Activated T-cell treated with anti-CD3 and anti-CD28 coated beads for 1 hour (primary cell): Measurements from ENCODE around the gene PTPRD.

Experiments
- DNase-seq: peaks from one replicate; pipeline ENCODE4 v3.0.0-alpha.2; 2020; ENCODE audit warnings: low read depth

PTPRD gene

DNA sequence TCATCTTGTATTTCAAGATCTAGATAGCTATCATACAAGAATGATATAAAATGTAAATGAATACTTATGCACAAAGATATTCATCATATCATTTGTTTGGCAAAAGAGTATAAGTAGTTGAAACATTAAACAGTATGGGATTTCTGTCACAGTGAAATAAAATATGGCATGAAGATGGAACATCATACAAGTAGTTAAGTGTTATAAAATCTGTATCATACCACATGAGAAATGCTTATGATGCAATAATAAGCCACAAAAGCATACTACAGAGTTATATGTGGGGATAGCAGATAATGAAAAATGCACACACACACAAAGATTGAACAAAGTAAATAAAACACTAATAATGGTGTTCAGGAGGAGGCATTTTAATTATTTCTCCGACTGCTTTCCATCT is 1975.2 kb downstream of the PTPRD start:
- no peak for DNase-seq

- DNase-seq, result no peak
Observed at GRCh38 chr9:8633784-8634183, 1979.0 kb downstream of the PTPRD start.

DNA sequence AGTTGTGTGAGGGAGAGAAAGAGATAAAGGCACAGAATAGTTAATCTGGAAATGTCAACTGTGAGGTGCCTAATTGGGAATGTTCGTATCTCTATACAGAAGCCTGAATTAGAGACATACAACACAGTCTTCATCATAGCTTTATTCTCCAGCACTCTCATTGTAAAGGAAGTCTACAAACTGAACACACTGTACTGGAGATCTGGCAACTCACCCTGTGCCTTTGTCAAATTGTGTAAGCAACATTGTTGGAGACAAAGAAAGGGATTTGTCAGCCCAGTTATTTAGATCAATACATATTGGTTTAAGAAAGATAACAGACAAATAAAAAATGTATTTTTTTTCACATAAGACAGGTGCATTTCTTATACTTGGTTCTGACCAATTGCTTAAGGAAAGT is 1980.3 kb downstream of the PTPRD start:
- no peak for DNase-seq

DNA sequence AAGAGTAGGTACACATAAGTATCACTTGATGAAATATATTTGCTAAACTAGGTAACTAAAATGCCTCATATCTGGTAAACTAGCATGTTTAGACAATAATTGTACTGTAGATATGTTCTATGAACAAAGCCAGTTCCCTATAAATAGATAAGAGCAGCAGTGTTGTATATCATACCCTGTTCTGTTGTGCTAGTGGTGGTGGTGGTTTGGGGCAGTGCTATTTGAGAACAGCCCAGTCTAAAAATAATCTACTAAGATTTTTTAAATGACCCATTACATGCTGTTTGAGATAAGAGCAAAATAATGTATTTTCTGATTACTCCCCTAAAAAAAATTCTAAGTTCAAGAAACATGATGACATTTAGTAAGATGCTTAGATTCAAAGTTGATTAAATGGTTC is 1984.0 kb downstream of the PTPRD start:
- DNase-seq, result no peak

DNA sequence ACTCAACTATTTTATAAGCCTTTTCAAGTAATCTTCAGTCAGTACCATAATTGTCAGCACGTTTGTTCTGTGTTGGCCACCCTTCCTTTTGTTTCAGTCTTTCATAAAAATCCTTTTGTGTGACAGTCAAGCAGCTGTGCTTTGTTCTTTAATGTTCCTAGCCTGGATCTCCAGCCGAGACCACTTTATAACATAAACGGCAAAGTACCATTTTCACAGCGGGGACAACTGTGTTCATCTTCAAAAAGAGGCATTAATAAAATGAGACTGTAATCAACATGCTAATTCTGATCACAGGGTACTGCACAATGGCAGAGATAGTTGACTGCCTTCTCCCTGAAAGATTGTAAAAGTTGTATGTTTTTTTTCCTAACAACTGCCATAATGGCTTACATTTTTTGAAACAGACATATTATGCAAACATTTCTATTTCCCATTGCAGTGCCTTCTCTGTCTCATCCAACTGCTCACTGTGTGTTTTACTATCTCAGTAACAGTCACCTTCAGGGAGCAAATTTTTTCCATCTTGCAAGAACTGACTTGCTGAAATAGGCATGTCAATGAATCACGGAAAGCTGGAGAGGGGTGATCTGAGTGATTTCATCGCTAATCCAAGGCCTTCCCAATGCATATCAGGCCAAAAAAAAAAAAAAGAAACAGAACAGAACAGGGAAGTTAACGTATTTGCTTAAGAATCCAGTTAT is 1984.7 kb downstream of the PTPRD start:
- no peak for DNase-seq

- no peak for DNase-seq
Observed at GRCh38 chr9:8622871-8623270, 1989.9 kb downstream of the PTPRD start.

- DNase-seq, result no peak
Observed at GRCh38 chr9:8622222-8622802, 1990.5 kb downstream of the PTPRD start.

DNA sequence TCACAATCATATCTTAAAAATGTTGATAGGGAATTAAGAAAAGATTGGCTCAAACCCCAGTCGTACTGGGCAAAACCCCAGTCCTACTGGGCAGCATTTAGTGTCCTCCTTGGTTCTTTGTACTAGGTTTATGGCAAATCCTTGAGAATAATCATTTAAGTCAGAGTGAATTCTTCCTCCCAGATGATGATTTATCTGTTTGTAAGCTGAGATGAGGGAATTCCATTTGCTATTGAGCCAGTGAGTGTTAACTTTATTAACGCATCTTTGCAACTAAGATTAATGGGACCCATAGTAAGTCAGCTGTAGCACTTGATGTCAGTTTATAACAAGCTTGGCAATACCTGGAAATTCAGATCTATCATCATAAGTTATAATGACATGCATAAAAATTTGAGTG is 1991.4 kb downstream of the PTPRD start:
- DNase-seq, result no peak

DNA sequence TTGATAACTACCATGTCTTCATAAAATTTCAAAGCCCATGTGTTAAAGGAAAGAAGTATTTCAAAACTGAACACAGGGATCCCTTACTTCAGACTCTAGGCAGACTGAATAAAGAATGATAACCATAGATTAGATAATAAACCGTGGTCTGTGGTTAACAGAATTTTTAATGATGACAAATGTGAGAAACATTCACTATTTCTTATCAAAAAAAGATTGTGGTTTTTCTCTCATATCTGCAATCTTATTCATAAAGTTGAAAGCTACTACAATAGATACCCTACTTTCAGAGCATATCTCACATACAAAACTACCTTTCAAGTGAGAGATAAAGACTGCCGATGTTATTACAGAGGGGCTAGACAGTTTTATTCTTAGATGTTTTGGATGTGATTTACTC is 1996.4 kb downstream of the PTPRD start:
- no peak for DNase-seq

DNA sequence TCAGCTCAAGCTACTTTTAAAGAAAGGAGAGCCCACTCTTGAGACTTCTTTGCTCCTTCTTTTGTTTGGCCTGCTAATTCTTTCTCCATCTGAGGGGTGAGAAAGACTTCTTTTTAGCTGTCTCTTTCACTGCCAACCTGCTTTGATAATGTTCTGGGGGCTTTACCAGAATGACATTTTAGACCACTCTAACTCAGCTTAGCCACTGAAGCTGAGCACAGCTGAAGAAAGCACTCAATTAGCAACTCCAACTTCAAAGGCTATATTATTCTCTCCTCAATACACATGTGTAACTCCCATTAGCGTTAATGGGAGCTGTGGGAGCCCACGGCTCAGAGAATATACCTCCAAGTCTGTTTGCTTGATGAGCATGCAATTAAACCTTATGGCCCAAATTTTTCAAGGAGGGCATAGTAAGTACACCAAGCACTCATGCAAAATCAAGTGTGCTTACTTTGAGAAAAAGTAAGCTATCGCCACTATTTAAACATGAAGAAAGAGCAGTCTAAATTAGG is 1997.8 kb downstream of the PTPRD start:
- DNase-seq, result no peak

- no peak for DNase-seq
Observed at GRCh38 chr9:8613346-8613825, 1999.4 kb downstream of the PTPRD start.

DNA sequence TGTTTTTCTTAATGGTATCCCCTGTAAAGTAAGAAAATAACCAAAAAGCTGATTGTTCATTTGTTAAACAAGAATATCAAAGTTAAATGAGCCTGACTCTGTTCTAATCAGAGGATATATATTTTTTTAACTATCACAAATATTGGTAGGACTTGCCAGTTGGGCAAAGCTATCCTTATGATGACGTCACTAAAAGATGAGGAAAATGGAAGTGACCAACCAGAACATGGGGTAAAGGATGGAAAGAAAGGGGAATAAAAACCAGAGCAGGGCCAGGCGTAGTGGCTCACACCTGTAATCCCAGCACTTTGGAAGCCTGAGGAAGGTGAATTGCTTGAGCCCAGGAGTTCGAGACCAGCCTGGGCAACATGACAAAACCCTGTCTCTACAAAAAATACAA is 2001.6 kb downstream of the PTPRD start:
- no peak for DNase-seq

- DNase-seq, result no peak
Observed at GRCh38 chr9:8610256-8610655, 2002.5 kb downstream of the PTPRD start.

GRCh38 chr9:8605096-8605495 is 2007.7 kb downstream of the PTPRD start:
- no peak for DNase-seq

GRCh38 chr9:8604201-8604600 is 2008.6 kb downstream of the PTPRD start:
- no peak for DNase-seq

DNA sequence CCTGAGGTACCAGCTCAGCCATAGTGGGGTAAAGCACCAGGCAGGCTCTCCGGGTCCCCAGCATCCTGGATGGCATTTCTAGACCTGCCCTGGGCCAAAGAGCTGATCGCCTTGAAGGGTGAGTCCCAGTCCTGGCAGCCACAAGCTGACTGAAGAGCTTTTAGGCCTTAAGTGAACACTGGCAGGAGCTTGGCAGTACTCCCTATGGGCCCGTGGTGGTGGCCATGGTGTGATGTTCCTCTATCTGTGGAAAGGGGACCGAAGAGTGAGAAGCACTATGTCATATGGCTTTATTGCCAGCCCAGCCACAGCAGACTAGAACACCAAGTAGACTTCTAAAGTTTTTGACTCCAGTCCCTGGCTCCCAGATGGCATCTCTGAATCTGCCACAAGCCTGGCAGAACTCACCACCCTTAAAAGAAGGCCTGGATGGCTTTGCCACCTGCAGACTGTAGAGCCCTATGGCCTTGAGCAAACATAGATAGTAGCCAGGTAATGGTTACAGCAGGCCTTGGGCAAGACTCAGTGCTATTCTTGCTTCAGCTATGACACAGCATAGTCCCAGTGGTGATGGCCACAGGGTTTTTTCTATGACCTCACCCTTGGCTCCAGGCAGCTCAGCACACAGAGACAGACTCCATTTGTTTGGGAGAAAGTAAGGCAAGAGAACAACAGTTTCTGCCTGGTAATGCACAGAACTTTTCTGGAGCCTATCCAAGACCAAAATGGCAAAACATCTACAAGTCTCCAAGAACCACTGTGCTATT is 2011.7 kb downstream of the PTPRD start:
- no peak for DNase-seq

- DNase-seq, result no peak
Observed at GRCh38 chr9:8599937-8600336, 2012.9 kb downstream of the PTPRD start.

- DNase-seq, result no peak
Observed at GRCh38 chr9:8589476-8589875, 2023.3 kb downstream of the PTPRD start.

DNA sequence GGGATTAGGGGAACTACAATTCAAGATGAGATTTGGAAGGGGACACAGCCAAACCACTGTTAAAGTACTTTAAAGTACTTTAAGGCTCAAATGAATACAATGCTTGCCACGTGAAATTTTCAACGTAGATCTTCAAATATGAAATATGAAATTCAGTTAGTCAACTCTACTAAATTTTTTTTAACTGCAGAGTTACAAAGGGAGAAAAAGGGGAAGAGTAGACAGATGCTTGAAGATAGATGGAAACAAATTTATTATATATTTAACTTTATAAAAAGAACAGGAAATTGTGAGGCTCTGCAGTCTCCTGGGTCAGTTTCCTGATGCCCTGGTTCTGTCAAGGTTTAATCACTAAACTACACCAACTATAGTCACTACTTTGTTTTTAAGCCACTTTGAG is 2027.8 kb downstream of the PTPRD start:
- DNase-seq, result no peak

- no peak for DNase-seq
Observed at GRCh38 chr9:8579661-8580060, 2033.1 kb downstream of the PTPRD start.

DNA sequence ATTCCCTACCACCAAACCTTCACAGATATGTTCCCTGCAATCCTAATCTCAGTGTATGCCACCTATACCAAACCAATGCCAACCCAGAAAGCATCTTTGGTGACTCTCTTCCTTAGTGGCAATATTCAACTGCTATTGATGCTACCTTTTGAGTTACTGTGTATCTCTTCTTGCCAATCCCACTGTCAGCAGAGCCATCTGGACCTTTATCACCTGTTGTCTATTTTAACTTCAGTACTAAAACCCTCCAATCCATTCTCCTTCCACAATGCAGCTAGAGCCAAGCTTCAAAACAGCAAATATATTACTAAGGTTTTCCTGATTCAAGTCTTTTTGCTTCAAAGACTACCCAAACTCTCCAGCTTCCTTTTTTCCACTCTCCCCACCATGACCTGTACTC is 2036.1 kb downstream of the PTPRD start:
- DNase-seq, result no peak

GRCh38 chr9:8574846-8575245 is 2038.0 kb downstream of the PTPRD start:
- no peak for DNase-seq

- no peak for DNase-seq
Observed at GRCh38 chr9:8572209-8572608, 2040.6 kb downstream of the PTPRD start.
